GM21717 (cell line): ENCODE results near the gene KCNH2.
A peak's percentile ranks its signal among the peaks of the same experiment; 100 is the strongest.

Experiments
- ATAC-seq: cut with Tn5 transposase; IDR thresholded peaks from one replicate; pipeline ENCODE4 v1.9.1; 2021; ENCODE audit warnings: mild to moderate bottlenecking, moderate library complexity; ENCODE audit not compliant: unreplicated experiment

Gene KCNH2

GRCh38 chr7:150950496-150951180 is 27.5 kb downstream of the KCNH2 start:
- ATAC-seq: no peak

DNA sequence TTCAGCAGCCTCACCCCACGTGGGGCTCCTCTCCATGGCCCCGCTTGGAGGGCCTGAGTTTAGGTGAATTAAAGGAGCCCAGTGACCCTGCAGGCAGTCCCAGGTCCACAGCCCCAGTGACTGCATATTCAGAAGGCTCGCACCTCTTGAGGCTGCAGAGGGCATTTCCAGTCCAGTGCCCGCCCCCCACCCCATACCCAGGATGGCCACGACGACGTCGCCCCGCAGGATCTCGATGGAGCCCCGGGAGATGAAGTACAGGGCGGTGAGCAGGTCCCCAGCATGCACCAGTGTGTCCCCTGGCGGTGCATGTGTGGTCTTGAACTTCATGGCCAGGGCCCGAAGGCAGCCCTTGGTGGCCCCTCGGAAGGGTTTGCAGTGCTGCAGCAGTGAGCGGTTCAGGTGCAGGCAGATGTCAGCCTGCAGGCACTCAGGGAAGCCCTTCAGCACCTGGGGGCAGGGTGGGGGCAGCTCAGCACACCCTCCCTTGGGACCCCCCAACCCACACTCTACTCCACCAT is 28.1 kb downstream of the KCNH2 start:
- ATAC-seq: no peak

DNA sequence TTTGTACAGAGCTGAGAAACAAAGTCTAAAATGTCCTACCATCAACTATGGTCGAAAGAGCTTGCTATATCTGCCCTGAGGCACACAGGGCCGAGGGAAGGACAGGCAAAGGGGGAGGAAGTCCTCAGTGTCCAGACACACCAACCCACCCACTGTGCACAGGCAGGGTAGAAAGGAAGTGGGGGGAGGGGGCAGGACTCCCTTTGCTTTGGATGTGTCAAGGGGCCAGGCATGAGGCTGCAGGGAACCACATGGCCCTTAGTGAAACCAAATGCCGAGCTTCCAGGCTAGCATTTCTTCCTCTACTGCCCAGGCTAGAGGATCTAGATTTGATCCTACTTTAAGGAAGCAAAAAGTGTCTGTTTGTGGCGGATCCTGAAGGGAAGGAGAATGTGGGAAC is 28.6 kb downstream of the KCNH2 start:
- ATAC-seq: no peak

DNA sequence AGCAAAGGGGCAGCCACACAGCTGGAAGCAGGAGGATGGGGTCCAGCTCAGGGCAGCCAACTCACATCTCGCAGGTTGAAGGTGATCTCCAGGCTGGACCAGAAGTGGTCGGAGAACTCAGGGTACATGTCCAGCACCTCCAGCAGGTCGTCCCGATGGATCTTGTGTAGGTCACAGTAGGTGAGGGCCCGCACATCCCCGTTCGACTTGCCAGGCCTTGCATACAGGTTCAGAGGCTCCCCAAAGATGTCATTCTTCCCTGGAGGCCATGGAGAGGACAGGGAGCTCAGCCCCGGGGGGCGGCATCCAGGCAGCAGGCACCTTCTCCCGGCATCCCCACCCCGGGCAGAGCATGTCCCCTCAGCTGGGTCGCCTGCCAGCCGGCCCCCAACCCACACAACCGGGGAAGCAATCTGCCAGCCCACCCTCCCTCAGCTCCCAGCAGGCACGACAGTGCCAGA is 29.3 kb downstream of the KCNH2 start:
- ATAC-seq: no peak

- no peak for ATAC-seq
Measured at GRCh38 chr7:150947761-150948651, 30.1 kb downstream of the KCNH2 start.

GRCh38 chr7:150947241-150947745 is 30.8 kb downstream of the KCNH2 start:
- no peak for ATAC-seq

GRCh38 chr7:150946421-150947240 is 31.5 kb downstream of the KCNH2 start:
- ATAC-seq: no peak

- ATAC-seq: no peak
Measured at GRCh38 chr7:150945853-150946420, 32.2 kb downstream of the KCNH2 start.

DNA sequence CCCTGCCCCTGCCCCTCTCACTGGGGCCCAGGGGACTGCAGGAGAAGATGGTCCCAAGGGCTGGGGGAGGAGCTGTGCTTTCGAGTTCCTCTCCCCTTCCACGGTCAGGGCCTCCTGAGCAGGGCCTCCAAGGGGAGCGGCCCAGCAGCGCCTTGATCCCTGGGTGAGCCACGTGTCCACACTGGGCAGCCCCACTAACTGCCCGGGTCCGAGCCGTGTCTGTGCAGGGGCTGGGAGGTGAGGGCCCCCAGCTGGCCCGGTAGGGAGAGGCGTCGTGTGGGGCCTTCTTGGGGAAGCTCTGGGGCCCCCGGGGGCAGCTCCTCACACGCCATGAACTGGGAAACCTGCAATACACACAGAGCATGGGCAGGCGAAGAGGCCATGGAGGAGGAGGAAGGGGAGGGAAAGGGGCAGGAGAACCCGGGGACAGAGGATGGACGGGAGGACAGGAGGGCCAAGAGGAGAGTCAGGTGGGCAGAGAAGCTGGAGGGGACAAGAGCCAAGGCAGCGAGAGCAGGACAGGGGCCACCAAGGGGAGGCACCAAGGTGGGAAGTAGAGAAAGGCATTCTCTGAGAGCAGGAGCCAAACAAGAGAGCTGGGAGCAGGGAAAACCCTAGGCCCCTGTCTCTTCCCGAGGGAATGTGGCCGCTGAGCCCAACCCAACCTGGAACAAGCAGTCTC is 32.8 kb downstream of the KCNH2 start:
- ATAC-seq: no peak

DNA sequence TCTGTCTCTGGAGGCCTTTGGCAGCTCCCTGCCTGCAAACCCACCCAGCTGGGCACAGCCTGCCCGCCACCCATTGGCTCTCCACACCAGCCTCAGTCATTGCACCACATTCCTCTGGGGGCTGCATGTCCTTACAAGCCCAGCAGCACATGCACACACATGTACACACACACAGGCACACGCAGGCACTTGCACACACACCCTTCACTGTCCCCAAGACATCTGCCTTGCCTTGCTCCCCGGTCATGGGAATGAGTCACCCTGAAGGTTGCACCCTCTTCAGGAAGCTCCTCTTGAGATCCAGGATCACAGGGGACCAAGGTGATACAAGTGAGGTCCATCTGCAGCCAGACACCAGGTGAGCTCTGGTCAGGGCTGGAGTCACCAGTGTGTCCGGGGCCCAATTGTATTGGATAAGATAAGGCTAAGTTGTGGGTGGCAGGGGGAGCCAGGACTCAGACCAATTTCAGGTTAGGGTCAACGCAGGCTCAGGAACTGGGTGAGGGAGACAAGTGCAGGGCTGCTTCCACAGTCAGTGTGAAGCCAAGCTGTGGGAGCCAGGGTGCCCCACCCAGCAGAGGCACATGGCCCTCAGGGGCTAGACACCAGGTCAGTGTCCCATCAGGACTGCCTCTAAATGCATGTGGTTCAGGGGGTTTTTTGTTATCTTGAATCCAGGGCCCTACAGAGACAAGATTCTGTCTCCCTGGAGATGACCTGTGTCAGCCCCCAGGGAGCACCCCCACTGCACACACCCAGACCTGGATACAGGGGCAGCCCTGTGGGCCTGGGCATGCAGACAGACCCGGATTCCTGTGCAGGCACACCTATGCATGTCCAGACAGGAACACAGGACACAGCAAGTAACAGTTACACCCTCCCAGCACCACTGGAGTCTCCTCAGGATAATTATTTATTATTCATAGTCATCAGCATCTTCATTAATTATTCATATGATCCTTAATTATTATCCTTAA is 33.8 kb downstream of the KCNH2 start:
- ATAC-seq: no peak

DNA sequence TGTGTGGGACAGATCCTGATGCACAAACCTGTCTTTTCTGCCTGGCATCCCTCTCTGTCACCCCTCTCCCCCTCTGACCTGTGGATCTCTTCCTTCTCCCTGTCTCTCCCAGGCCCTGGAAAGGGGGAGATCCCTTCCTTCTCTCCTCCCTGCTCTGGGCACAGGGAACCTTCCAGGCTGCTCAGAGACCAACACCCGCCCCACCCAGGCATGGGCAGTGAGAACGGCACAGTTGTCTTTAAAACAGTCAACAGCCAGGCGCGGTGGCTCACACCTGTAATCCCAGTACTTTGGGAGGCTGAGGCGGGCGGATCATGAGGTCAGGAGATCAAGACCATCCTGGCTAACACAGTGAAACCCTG is 34.7 kb downstream of the KCNH2 start:
- ATAC-seq: no peak

DNA sequence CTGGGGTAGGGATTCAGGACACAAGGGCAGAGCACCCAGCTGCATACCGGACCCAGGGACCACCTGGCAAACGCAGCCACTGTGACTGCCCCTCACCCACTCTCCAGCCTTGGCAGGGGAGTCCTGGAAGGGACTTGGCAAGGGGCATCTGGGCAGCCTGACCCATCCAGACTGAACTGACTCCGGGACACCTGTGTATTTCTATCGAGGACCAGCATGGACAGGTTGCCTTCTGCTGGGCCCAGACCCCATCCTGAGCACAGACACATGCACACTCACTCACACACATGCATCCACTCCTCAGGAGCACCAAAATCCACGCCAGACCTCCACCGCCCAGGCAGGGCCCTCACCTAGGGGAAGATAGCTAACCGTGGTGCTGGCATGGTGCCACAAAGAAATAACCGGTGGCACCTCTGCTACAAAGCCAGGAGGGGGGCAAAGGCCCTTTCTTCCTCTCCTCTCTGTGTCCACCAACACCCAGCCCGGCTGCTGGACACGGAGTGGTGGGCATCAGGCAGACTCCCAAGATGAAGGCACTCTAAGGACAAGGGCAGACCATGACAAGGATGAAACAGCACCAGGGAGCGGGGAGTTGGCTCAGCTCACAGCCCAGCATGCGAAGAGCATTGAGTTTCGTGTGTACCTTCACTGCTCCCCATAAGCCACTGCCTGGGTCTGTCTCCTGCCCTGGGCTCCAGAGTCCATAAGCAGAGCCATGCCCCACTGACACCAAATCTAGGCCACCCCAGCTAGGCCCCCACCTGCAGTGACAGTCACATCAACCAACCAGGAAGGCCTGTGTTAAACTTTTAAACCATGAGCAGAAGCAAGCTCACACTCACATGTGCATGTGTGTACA is 35.3 kb downstream of the KCNH2 start:
- no peak for ATAC-seq

- ATAC-seq: peak; percentile 49
Measured at GRCh38 chr7:150942001-150942590, 36.0 kb downstream of the KCNH2 start.

DNA sequence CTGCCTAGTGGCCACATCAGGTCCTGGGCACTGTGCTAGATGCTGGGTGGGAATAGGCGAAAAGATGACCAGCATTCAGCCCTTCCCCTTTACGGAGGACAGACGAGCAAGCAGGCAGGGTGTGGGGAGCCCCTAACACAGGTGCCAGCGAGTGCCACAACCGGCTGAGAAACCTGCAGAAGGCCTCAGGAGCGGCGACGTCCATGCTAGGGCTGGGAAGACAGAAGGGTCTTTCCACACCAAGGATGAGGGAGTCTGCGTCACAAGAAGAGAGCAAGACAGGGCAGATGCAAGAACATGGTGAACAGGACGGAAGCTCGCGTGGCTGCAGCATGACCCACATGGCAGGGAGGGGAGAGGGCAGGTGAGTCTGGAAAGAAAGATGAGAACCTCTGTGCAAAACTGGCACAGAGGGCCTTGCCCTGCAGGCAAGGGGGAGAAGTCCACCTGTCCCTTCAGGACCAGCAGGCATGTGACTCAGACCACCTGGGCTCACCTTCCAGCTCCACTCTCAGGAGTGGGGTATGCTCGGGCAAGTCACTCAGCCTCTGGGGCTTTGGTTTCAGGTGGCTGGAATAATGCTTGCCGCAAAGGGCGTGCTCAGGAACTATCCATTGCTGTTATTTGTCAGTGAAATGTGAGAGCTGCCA is 36.6 kb downstream of the KCNH2 start:
- ATAC-seq: no peak

DNA sequence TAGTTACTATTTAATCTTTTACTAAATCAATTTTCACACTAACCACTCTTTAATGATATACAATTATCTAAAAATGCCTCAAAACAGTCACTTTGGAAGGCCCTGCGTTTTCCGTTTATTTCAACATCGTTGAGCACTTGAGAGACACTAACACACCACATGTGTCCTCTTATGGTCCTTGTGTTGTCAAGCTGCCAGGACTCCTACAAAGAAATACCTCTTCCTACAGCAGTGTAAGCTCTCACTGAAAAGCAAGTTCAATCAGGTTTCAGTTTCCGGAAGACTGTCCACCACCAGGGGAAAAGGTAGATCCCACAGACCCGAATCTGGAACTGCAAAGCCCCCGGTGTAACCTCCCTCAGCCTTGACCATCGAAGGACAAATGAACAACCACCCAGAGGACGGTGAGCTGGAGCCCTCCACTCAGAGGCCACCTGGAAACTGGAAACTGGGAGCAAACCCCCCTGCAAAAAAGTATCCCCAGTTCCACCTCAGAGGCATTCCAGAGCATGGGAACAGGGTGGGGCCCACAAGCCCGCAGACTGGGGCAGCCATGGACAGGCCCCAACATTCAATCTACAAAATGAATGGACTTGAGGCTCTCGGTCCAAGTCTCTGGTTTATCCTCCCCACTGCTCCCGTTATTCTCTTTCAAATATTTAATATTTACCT is 37.6 kb downstream of the KCNH2 start:
- no peak for ATAC-seq

DNA sequence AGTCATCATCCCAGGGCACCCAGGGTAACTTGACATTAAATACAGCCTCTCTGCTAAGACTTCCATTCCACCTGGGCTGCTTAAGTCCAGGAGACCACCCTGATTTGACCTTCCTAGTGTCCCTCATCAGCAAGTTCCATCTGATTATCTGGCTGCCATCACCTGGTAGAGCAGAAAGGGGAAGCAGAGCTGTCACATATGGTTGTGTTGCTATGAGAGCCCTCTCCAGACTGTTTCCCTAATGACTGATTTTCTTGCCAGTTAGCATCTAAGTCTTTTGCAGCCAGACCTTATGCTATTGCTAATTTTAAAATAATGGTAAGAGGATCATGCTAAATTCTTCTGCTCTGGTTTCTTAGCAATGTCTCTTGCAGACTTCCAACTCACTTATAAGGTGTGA is 38.7 kb downstream of the KCNH2 start:
- ATAC-seq: no peak

DNA sequence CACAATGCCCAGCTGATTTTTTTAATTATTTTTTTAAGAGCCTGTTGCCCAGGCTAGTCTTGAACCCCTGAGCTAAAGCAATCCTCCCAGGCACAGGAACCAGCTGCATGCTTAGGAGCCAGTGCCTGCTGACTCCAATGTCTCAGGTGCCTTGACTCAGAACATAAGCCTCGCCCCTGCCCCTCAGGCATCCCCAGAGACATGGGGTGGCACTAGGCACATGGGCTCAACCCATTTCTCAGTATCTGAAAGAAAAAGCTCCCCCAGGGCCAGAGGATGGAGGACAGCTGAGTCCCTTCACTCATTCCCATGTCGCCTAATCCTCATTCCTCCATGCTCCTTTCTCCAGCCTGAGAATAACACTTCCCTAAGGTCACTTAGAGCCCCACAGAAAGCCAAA is 39.1 kb downstream of the KCNH2 start:
- no peak for ATAC-seq
